Brain microvascular endothelial cell (primary cell): ENCODE results near the gene RPUSD3.

Source experiments
- DNase-seq: peaks from one replicate; pipeline ENCODE4 v3.0.0-alpha.2; 2020
- H3K27ac ChIP-seq: fragments of 250-450 bp; sonication (Bioruptor Pico); 2 replicates; pipeline ENCODE4 v1.5.1; 2020; ENCODE audit warnings: mild to moderate bottlenecking, moderate library complexity
- H3K27me3 ChIP-seq: fragments of 250-450 bp; sonication (Bioruptor Pico); replicated peaks from 2 replicates; pipeline ENCODE4 v1.5.1; 2020; ENCODE audit warnings: mild to moderate bottlenecking
- H3K36me3 ChIP-seq: fragments of 250-450 bp; sonication (Bioruptor Pico); replicated peaks from 2 replicates; pipeline ENCODE4 v1.5.1; 2020; ENCODE audit warnings: mild to moderate bottlenecking
- H3K4me3 ChIP-seq: 2 replicates; pipeline ENCODE4 v1.5.1; 2011; ENCODE audit warnings: low read depth, mild to moderate bottlenecking, control low read depth, low read length, moderate library complexity
- in situ Hi-C: cut with HindIII; loops from 2 replicates; pipeline ENCODE4 v1.10.0; 2017; ENCODE audit warnings: low sequenced_read_pairs, low pct_ligation_motif_present
- TF ChIP-seq, protein P1 (sequence below): IDR thresholded peaks from 2 replicates; pipeline ENCODE4 v1.5.1; 2011; ENCODE audit warnings: low read depth, mild to moderate bottlenecking, moderate library complexity, low read length, control low read depth, inconsistent platforms; ENCODE audit errors: missing control alignments

RPUSD3 gene

DNA sequence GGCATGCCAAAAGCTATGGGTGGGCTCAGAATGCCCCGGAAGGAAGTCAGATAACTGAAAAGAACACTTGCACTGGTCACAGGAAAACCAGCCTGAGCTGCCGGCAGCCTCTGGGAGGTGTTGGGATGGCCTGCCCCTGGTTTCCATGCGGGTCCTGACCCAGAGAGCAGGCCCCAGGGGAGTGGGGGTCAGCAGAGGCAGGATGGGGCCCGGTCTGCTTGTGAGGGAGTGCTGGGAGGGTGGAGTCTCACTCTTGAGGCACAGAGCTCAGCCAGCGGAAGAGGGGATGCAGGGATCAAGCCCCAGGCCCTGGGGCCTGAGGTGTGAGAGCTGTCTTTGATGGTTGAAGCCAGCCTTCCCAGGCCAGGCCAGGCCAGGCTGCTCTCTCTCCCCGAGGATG, 2.4 kb upstream of the RPUSD3 start:
- in situ Hi-C loops: no loop called here
- Histone ChIP-seq H3K4me3 (no peak overlapping the region), H3K27ac (no peak overlapping the region), H3K36me3 (peaks cover 5% of the 10 kb centered on the region), H3K27me3 (no peaks in the 10 kb centered on the region)
- TF ChIP-seq, protein P1, sequence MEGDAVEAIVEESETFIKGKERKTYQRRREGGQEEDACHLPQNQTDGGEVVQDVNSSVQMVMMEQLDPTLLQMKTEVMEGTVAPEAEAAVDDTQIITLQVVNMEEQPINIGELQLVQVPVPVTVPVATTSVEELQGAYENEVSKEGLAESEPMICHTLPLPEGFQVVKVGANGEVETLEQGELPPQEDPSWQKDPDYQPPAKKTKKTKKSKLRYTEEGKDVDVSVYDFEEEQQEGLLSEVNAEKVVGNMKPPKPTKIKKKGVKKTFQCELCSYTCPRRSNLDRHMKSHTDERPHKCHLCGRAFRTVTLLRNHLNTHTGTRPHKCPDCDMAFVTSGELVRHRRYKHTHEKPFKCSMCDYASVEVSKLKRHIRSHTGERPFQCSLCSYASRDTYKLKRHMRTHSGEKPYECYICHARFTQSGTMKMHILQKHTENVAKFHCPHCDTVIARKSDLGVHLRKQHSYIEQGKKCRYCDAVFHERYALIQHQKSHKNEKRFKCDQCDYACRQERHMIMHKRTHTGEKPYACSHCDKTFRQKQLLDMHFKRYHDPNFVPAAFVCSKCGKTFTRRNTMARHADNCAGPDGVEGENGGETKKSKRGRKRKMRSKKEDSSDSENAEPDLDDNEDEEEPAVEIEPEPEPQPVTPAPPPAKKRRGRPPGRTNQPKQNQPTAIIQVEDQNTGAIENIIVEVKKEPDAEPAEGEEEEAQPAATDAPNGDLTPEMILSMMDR: no peak
- DNase-seq: no peak

DNA sequence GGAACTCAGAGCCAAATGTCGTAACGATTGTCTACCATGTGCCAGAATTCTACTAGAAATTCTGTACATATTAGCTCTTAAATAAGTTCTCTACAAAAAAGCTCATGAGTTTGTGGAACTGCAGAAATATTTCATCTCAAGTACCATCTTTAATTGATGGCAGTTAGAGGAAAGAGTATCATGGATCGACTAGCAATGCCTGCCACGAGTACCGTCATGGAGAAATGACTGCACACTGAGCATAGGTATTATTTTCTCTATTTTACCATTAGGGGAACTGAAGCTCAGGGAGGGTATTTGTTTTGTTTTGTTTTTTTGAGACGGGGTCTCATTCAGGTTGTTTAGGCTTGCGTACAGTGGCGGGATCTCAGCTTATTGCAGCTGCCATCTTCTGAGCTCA, 2.8 kb downstream of the RPUSD3 start:
- H3K27me3 ChIP-seq: no peaks in the 10 kb centered on the region
- H3K36me3 ChIP-seq: peaks cover 17% of the 10 kb centered on the region
- TF ChIP-seq, protein P1: no peak
- in situ Hi-C loops: no loop called here
- no peak for DNase-seq
- no peak overlapping the region for H3K4me3 ChIP-seq
- no peak overlapping the region for H3K27ac ChIP-seq

DNA sequence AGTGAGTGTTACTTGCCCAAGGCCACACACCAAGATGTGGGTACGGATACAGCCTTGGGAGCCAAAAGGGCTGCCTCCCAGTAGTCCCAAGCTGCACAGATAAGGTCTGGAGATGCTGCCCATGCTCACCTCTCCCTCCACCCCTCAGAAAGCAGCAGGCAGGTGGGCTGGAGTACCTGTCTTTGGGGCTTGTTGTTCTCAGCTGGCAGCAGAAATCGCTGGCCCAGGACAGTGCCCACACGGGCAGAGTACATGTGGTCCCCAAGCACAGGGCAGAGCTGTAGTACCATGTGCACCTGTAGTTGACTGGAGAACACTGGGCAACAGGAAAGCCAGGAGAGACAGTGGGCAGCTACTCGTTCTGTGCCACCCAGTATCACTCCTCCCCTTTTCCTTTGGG, 5.0 kb downstream of the RPUSD3 start:
- Histone ChIP-seq H3K36me3 (peaks cover 25% of the 10 kb centered on the region), H3K27ac (no peak overlapping the region), H3K27me3 (no peaks in the 10 kb centered on the region), H3K4me3 (no peak overlapping the region)
- TF ChIP-seq, protein P1: no peak
- in situ Hi-C loops: no loop called here
- no peak for DNase-seq

DNA sequence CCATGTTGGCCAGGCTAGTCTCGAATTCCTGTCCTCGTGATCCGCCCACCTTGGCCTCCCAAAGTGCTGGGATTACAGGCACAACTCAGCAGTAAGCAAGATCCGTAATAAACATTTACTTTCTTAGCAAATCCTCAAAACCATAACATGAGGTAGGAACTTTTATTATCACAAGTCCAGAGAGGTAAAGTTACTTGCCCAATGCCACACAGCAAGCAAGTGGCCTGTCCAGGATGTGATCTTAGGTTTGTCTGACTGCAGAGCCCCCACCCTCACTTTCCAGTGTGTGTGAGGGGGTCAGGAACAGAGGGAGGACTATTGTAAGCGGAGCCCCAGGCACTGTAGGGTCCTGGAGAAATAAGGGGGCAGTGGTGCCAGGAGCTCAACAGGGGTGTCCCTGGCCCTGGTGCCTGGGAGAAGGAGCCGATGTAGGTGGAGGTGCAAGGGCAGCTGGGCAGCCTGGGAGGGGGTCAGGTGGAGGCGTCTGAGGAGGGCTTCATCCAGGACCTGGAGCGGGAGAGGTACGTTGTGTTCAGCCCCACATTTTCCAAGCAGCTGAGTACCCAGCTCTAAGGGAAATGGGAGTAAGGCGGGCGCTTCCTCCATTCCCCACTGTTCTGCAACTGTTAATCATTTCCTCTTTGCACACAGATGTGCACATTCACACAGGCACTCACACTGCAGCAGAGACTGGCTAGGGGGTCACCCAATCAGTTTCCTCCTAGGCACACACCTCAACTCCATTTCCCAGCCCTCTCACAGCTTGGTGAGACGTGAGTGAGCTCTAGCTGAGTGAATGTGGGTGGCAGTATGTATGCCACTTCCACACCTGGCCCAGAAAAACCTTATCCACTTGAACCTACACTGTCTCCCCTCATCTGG, 5.9 kb downstream of the RPUSD3 start:
- TF ChIP-seq, protein P1: no peak
- Histone ChIP-seq H3K27ac (no peak overlapping the region), H3K36me3 (peaks cover 29% of the 10 kb centered on the region), H3K4me3 (no peak overlapping the region), H3K27me3 (no peaks in the 10 kb centered on the region)
- no peak for DNase-seq
- in situ Hi-C loops: no loop called here

DNA sequence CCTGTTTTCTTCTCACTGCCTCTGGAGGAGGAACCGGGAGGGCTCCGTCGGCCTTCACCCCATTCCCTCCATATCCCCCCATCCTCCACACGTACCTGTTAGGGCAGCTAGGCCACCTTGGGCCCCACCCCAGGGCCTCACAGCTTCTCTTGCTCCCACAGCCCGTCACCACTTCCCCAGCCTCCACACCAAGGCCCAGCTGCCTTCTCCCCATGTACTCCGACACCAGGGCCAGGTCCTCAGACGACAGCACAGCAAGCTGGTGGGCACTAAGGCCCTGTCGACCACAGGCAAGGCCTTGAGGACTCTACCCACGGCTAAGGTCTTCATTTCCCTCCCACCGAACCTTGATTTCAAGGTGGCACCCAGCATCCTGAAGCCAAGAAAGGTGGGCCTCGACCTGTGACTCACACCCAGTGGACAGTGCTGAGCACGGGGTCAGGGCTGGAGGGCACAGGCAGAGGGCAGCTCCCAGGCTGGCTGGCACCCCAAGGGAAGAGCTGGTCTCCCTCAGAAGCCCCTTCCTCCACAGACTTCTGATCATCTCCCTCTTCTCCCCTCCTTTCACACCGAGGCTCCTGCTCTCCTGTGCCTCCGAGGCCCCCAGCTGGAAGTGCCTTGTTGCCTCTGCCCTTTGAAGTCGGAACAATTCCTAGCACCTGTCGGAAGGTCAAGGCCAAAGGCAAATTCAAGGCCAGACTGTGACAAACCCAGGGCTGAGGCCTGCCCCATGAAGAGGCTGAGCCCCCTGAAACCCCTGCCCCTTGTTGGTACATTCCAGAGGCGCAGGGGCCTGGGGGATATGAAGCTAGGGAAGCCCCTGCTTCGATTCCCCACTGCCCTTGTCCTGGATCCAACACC, 9.1 kb downstream of the RPUSD3 start:
- Histone ChIP-seq H3K27me3 (no peaks in the 10 kb centered on the region), H3K27ac (no peak overlapping the region), H3K4me3 (no peak overlapping the region), H3K36me3 (peaks cover 21% of the 10 kb centered on the region)
- no peak for DNase-seq
- TF ChIP-seq, protein P1: no peak
- in situ Hi-C loops: no loop called here
